GM21786 (cell line): Measurements from ENCODE around the gene CAT.
"Not testable (repeated sequence)": the region's sequence is repeated elsewhere in the genome, so short reads cannot be mapped to it uniquely, and the experiment has no call there.

Source experiments
- ATAC-seq: cut with Tn5 transposase; IDR thresholded peaks from one replicate; pipeline ENCODE4 v1.9.1; 2021; ENCODE audit not compliant: unreplicated experiment

The CAT gene

DNA sequence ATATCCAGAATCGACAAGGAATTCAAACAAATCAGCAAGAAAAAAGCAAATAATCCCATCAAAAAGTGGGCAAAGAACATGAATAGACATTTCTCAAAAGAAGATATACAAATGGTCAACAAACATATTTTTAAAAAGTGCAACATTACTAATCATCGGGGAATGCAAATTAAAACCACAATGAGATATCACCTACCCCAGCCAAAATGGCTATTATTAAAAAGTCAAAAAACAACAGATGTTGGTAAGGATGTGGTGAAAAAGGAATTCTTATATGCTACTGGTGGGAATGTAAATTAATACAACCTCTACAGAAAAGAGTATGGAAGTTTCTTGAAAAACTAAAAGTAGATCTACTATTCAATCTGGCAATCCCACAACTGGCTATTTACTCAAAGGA, 13.9 kb upstream of the CAT start:
- ATAC-seq, result not testable (repeated sequence)

DNA sequence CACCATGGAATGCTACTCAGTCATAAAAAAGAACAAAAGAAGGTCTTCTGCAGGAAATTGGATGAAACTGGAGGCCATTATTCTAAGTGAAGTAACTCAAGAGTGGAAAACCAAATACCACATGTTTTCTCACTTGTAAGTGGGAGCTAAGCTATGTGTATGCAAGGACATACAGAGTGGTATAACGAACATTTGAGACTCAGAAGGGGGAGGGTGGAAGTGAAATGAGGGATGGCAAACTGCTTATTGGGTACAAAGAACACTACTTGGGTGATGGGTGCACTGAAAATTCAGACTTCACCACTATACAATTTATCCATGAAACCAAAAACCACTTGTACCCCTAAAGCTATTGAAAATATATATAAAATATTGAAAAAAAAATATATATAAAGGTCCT, 13.4 kb upstream of the CAT start:
- ATAC-seq, result no peak

DNA sequence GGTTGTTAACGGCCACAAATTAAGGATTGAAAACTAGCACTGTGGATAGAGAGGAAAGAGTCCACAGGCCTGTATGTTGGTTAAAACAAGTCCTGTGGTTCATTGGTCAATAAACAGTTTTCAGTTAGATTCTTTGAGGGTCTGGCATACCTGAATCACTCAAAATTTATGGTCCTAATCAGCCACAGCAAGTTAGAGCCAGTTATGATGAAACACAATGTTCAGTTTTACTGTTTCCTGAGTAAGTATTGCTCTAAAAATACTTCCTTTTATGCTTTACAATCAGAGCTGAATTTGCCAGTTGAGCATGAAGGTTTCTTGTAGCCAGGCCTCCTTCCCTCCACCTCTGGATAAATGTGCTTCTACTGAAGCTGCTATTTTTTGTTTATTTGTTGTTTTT, 12.9 kb upstream of the CAT start:
- no peak for ATAC-seq

DNA sequence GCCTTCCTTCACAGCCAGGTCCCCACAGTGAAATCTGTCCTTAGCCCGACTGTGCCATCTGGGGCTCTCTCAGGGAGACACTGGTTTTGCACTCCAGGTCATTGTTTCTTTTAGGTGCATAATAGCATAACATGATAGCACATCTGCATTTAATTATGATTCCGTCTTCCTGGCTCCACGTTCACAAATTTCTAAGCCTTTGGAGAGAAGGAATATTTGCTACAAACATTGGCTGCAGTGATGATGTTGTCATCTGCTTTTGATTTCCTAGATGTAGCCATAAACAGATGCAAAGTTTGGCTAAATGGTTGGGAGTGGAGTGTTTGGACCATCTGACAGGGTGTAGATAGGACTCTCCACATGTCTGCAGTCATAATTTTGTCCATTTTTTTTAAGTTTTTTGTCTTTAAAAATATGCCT, 12.0 kb upstream of the CAT start:
- ATAC-seq, result no peak

DNA sequence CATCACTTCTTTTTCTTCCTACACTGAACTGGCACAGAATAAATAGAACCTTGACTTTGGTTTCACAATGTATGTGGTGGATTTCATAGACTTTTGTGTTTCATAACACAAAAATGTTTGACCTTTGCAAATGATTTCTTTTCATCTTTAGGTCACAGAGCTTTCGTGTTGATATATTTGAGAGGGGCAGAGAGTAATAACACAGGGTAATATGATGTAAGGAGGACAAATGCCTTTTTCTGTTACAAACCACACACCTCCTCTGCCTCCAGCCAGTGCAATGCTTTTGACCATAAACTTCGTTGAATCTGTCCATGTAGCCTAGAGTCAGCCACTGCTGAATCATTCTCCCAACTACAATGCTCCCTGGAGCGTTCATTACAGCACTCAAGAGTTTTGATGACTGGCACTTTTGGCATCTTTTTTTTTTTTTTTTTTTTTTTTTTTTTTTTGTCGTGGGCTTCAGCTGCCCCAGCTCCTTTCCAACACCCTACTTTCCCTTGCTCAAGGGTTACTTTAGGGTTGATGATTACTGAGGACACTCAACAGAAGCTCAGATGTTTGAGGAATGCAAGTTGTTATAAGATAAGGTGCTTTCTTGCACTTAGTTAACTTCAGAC, 11.4 kb upstream of the CAT start:
- no peak for ATAC-seq

GRCh38 chr11:34431979-34432378, 6.8 kb upstream of the CAT start:
- no peak for ATAC-seq

DNA sequence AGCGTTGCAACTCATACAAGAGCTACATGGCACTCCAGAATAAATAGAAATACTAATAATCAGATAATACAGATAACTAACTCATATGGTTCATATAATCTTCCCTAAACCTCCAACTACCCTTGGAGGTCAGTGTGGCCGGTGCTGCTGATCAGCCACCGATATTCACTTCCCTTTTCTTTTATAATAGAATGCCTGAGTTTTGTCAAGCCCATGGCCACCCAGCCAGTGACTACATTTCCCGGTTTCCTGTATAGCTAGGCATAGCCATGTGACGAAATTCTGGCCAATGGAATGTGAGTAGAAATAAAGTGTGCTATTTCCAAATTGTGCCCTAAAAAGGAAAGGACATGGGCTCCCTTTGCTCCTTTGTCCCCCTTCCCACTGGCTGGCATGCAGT, 5.9 kb upstream of the CAT start:
- no peak for ATAC-seq

GRCh38 chr11:34433899-34434298, 4.8 kb upstream of the CAT start:
- no peak for ATAC-seq

GRCh38 chr11:34437224-34438125, 1.3 kb upstream of the CAT start:
- ATAC-seq, result no peak

GRCh38 chr11:34439610-34440198, 970 bp downstream of the CAT start:
- ATAC-seq, result no peak

DNA sequence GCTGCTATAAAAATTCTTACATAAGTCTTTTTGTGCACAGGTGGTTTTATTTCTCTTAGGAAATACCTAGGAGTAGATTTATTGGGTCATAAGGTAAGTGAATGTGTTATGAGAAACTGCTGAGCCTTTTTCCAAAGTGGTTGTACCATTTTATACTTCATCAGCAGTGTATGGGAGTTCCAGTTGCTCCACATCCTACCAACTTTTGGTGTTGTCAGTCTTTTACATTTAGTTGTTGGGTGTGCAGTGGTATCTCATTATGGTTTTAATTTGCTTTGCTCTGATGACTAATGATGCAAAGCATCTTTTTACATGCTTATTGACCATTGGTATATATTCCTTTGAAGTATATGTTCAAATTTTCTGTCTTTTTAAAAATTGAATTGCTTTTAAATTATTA, 3.1 kb downstream of the CAT start:
- ATAC-seq, result no peak

GRCh38 chr11:34443136-34443535, 4.4 kb downstream of the CAT start:
- ATAC-seq, result no peak

- ATAC-seq, result no peak
Measured at GRCh38 chr11:34444428-34444827, 5.7 kb downstream of the CAT start.

DNA sequence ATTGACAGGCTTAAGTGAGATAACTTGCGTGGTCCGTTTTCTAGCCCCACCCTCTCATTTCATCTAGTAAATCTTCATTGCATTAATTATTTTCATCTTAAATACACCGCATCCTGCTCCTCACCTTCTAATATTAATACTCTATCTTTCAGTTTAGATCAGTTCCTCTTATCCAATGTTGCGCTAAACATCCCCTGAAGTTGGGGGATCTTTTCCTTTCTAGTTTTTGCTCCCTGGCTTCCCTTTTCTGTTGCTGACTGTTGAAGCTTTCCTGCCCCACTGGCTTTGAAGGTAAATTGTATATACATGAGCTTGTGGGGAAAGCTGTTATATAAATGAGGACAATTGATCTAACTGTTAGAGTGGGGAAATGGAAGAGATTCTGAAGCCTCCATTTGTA, 7.2 kb downstream of the CAT start:
- ATAC-seq, result no peak

GRCh38 chr11:34446386-34446785, 7.7 kb downstream of the CAT start:
- ATAC-seq, result no peak

- ATAC-seq, result no peak
Measured at GRCh38 chr11:34447044-34447443, 8.3 kb downstream of the CAT start.

DNA sequence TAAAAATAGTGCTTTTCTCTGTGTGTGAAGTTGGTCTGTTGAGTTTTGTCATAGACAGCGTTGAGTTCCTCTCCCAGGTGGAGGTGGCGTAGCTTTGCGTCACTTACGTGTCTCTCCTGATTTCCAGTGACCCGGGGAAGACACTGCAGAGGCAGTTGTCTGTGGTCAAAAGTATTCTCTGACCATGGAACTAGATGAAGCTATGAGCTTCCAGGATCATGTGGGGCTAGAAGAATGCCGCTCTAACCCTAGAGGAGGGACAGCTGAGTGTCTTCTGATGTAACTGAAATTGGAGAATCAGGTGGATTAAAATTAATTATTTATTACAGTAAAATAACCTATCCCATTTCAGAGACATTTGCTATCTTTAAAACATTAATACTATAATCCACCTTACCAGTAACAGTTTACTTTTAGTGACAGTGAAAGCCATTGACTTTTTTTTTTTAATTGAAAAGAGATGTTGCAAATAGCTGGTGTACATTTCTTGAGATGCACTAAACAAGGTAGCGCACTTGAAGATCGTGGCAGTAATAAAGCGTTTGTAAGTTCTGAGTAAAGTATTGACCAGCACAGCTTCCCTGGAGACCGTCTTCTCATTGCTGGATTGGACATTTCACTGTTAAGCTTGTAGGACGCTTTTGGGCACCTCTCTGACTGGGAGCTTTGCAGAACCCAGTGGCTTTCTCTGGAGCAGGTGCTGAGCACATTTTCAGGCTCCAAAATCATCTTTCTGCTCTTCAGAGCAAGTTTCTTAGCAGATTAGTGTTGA, 9.7 kb downstream of the CAT start:
- ATAC-seq, result no peak

GRCh38 chr11:34449013-34449412, 10.3 kb downstream of the CAT start:
- no peak for ATAC-seq

DNA sequence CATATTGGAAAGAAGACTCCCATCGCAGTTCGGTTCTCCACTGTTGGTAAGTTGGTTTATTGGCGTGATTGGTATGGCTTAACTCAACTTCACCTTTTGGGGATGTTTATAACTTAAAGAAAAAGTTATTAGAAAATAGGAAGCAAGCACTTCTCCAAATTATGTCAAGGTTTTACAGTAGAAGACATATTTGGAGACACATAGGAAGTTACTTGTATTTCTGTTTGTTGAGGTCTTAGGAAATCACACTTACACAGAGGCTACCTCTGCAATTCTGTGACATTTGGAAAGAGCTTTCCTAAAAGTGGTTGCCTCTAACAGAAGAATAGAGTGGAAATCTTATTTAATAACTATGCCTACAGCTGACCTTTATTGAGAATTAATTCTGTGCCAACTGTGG, 12.3 kb downstream of the CAT start:
- ATAC-seq, result no peak

- no peak for ATAC-seq
Measured at GRCh38 chr11:34454308-34455032, 15.7 kb downstream of the CAT start.

DNA sequence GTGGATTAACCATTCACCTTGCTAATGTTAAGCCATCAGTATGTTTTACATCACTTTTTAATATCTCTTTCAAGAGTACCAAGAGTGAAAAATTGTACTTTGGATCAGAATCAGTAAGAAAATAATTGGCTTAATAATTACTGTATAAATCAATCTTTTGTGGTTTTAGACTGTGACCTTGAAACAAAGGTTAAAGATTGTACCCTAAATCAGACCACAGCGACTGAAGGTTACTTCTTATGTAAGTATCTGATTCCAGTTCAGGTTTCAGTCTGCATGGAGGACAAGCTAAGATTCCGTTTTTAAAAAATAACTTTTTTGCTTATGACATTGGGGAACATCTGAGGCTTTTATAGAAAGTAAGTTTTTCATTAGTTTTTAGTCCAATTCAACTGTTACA, 18.9 kb downstream of the CAT start:
- ATAC-seq, result no peak
